CD4-positive, alpha-beta T cell treated with Interleukin-10 for 1 hour (primary cell): ENCODE results near the gene CX3CL1.
"Not testable (repeated sequence)": the region's sequence is repeated elsewhere in the genome, so short reads cannot be mapped to it uniquely, and the experiment has no call there.

Experiments
- DNase-seq: peaks from one replicate; pipeline ENCODE4 v3.0.0-alpha.2; 2020

CX3CL1 gene

DNA sequence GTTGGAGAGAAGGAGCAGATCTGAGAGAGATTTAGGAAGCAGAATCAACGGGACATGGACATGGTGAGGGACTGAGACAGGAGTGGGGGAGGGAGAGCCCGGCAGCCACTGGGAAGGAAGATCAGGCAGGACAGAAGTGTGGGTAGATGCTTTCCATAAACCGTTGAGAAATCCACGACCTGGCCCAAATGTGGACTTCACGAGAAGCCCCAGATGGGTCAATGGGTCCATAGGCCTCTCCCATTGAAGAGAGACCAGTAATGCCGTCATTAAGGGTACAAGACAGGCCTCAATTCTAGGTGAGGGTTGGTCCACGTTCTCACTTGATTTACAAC lies 14.2 kb upstream of the CX3CL1 start:
- DNase-seq, result no peak

- no peak for DNase-seq
Observed at GRCh38 chr16:57358527-57359095, 13.7 kb upstream of the CX3CL1 start, which contains the start of gene CCL22. TSS of gene CCL22 (plus strand) at chr16:57358783. CDS start at chr16:57358817, 34 bp downstream.

DNA sequence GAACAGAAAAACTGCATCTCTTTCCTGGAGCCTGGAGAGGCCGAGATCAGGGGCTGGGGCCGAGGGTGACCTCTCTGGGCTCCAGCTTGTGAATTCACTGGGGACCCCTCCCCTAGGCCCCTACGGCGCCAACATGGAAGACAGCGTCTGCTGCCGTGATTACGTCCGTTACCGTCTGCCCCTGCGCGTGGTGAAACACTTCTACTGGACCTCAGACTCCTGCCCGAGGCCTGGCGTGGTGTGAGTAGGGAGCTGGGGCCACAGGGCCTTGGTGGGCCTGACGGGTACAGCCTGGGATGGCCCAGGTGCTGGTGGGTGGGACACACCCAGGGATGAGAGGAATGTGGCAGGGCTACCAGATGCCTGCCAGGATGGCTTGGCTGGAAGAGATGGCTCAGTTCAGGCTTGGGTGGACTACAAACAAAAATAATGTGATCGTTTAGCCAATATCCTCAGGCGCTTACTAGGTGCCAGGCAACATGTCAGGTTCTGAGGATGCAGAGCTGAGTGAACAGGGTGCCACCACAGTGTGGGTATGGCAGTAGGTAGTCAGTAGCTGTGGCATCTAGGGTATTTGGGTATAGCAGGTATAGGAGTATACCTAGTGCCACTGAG lies 11.9 kb upstream of the CX3CL1 start:
- DNase-seq, result no peak

- no peak for DNase-seq
Observed at GRCh38 chr16:57361404-57361803, 10.9 kb upstream of the CX3CL1 start.

DNA sequence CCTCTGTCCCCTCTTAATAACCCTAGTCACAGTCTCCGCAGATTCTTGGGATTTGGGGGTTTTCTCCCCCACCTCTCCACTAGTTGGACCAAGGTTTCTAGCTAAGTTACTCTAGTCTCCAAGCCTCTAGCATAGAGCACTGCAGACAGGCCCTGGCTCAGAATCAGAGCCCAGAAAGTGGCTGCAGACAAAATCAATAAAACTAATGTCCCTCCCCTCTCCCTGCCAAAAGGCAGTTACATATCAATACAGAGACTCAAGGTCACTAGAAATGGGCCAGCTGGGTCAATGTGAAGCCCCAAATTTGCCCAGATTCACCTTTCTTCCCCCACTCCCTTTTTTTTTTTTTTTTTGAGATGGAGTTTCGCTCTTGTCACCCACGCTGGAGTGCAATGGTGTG lies 8.1 kb upstream of the CX3CL1 start:
- DNase-seq, result no peak

- no peak for DNase-seq
Observed at GRCh38 chr16:57366544-57367040, 5.7 kb upstream of the CX3CL1 start.

GRCh38 chr16:57367116-57367752 lies 5.1 kb upstream of the CX3CL1 start:
- no peak for DNase-seq

GRCh38 chr16:57371494-57372371 lies 557 bp upstream of the CX3CL1 start:
- DNase-seq, result no peak

DNA sequence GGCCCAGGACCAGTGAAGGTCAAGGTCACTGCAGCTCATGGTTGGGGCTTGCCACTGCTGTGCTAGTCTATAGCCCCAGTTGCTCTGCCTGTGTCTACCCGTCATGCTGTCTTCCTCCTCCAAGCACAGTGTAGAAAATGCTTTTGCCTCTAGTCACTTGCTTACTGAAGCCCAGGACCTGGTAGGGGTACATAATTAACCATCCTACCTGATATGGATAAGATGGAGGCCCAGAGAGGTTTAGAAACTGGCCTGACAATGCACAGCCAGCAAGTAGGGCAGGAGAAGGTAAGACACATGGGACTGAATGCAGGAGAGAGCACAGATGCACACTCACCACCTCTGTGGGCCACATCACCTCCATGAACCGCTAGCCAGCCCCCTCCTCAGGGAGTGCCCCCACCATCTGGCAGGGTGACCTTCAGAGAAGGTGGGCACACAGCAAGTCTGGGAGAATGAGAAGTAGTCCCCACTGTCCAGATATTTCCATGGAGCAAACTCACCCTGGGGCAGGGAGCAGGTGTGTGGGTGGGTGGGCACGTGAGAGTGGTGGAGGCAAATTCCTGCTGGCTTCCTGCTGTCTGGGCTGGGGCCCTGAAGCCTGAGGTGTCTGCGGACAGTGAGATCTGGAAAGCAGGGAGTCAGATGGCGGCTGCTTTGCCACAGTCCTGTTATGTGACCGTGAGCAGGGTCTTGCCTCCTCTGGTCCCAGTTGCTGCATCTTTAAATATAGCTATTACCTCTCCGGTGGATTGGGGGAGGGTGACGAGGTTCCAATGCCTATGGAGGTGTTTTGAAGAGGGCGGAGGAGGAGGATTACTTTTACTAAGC lies 1.0 kb downstream of the CX3CL1 start:
- no peak for DNase-seq

- DNase-seq, result no peak
Observed at GRCh38 chr16:57374067-57374534, 1.8 kb downstream of the CX3CL1 start.

- not testable (repeated sequence) for DNase-seq
Observed at GRCh38 chr16:57374925-57375465, 2.7 kb downstream of the CX3CL1 start.

- no peak for DNase-seq
Observed at GRCh38 chr16:57376313-57376818, 4.1 kb downstream of the CX3CL1 start.

DNA sequence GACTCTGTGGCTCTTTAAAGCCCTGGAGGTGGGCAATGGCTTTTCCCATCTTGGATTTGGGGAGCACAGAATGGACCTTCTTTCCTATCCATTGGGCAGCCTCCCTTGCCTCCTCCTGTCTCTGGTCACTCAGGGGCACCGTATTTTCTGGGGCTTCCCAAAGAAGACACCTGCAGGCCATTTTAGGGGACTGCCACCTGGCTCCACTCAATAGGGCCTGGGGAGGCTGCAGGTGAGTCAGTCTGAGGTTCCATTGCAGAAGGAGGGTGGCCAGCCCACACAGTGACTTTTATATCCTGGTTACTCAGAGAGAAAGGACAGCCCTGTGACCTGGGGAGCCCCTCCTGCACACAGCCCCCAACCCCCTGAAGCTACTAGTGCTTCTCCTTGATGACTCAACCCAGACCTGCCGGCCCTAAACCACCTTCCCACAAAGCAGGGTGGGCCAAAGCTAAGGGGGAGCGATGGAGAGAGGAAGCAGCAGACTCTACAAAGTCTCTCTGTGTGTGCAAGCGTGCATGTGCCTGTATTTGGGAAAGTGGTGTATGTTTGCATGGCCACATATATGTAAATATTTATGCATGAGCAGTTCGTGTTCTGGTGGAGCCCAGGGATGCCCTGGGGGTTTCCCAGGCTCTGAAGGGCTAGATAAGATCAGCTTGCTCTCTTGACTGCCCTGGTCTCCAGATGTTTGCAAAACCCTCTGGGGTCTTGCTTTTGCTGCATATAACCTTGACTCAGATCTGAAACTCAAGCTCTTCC lies 5.0 kb downstream of the CX3CL1 start:
- DNase-seq, result no peak

DNA sequence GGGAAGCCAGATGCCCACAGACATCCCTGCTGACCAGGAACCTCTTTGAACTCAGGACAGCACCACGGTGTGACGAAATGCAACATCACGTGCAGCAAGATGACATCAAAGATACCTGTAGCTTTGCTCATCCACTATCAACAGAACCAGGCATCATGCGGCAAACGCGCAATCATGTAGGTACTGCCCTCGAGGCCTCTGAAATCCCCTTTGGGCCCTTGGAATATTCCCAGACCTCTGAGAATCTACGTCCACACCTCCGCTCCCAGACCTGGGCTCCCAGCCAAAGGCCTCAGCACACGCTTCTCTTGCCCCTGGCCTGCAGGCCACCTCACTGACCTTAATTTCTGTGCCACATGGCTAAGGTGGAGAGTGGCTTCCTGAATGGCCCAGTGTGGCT lies 7.3 kb downstream of the CX3CL1 start:
- no peak for DNase-seq

DNA sequence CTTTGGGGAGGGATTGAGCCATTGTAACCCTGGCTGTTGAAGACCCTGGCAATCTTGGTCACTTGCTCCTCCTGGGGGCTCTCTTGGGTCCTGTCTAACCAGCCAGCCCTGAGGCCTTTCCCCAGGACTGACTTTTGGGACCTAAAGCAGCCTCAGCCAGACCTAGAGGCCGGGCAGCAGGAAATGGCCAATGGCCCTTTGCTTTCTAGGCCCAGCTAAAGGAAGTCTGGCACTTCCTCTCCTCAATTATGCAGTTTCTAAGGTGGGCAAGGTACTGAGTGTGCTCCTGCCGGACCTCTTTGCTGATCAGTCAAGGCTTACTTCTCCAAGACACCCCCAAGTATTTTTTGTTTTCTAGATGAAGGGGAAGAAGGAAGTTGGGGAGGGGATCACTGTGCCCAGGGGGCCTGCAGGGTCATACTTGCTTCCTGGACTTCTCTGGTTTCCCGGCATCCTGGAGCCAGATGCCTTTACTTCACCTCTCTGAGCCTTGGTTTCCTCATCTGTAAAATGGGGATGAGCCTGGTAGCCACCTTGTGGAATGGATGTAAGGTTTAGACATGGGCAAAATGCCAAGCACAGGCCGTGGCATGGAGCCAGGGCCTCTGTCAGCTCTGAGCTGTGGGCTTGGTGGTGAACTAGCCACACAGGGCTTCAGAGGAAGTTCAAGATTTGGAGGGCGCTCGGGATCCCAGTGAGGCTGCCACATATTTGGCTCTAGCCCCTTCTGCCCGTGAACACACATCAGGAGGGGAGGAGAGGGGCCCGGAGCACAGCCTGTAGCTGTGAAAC lies 8.6 kb downstream of the CX3CL1 start:
- DNase-seq, result no peak

GRCh38 chr16:57381791-57382534 lies 9.7 kb downstream of the CX3CL1 start:
- no peak for DNase-seq

- no peak for DNase-seq
Observed at GRCh38 chr16:57382535-57383275, 10.4 kb downstream of the CX3CL1 start.
